ENCODE measurements around the gene EPHB1.

DNA sequence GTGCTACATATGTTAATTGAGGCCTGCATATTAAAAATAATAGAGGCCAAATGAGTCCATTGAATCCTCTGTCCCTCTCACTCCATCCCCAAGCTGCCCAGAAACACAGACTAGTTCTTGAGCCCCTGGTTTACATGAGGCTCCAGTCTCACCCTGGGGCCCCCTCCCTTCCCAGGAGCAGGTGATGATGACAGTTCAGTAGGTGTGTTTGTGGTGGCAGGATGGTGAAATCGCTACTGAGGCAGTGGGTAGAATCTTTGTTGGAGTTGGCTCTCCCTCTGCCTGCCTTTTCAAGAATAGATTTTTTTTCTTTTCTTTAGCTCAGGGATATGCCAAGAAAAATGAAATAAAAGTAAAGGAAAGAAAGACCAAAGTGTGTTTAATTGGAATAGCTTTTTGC, 288.7 kb downstream of the EPHB1 start:
- TF ChIP-seq, protein P1, sequence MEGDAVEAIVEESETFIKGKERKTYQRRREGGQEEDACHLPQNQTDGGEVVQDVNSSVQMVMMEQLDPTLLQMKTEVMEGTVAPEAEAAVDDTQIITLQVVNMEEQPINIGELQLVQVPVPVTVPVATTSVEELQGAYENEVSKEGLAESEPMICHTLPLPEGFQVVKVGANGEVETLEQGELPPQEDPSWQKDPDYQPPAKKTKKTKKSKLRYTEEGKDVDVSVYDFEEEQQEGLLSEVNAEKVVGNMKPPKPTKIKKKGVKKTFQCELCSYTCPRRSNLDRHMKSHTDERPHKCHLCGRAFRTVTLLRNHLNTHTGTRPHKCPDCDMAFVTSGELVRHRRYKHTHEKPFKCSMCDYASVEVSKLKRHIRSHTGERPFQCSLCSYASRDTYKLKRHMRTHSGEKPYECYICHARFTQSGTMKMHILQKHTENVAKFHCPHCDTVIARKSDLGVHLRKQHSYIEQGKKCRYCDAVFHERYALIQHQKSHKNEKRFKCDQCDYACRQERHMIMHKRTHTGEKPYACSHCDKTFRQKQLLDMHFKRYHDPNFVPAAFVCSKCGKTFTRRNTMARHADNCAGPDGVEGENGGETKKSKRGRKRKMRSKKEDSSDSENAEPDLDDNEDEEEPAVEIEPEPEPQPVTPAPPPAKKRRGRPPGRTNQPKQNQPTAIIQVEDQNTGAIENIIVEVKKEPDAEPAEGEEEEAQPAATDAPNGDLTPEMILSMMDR (IDR thresholded peaks at IDR 0.05): no peak
- TF ChIP-seq POLR2A (IDR thresholded peaks at IDR 0.05): no peak

All from uterus (tissue), 2 donors.